Measurements from ENCODE around the gene SCAF1.

The SCAF1 gene

GRCh38 chr19:49699364-49699763 lies 57.4 kb downstream of the SCAF1 start:
- Histone ChIP-seq H3K9ac (ENCODE audit: low read length in 2 of 2) (no peak overlapping the region), H3K27me3 (ENCODE audit: control insufficient read depth in 1 of 2, insufficient read depth in 2 of 2, low read length in 2 of 2) (no peaks in the 10 kb centered on the region), H3K9me3 (ENCODE audit: control insufficient read depth in 2 of 2, low read length in 2 of 2) (no peaks in the 10 kb centered on the region), H3K27ac (ENCODE audit: low read length) (no peak overlapping the region), H3K4me3 (ENCODE audit: low read length in 2 of 2) (no peak overlapping the region), H3K4me1 (ENCODE audit: control insufficient read depth, insufficient read depth, low read length) (no peaks in the 10 kb centered on the region), H3K36me3 (ENCODE audit: control insufficient read depth in 2 of 2, insufficient read depth in 2 of 2, low read length in 2 of 2) (no peaks in the 10 kb centered on the region)

GRCh38 chr19:49700563-49700962 lies 58.6 kb downstream of the SCAF1 start:
- Histone ChIP-seq H3K36me3 (ENCODE audit: control insufficient read depth in 2 of 2, insufficient read depth in 2 of 2, low read length in 2 of 2) (no peaks in the 10 kb centered on the region), H3K27ac (ENCODE audit: low read length) (no peak overlapping the region), H3K4me3 (ENCODE audit: low read length in 2 of 2) (no peak overlapping the region), H3K9me3 (ENCODE audit: control insufficient read depth in 2 of 2, low read length in 2 of 2) (no peaks in the 10 kb centered on the region), H3K27me3 (ENCODE audit: control insufficient read depth in 1 of 2, insufficient read depth in 2 of 2, low read length in 2 of 2) (no peaks in the 10 kb centered on the region), H3K9ac (ENCODE audit: low read length in 2 of 2) (no peak overlapping the region), H3K4me1 (ENCODE audit: control insufficient read depth, insufficient read depth, low read length) (no peaks in the 10 kb centered on the region)

GRCh38 chr19:49701271-49701786 lies 59.3 kb downstream of the SCAF1 start:
- H3K4me1 ChIP-seq (ENCODE audit: control insufficient read depth, insufficient read depth, low read length) = no peaks in the 10 kb centered on the region
- H3K9ac ChIP-seq (ENCODE audit: low read length in 2 of 2) = no peak overlapping the region
- H3K9me3 ChIP-seq (ENCODE audit: control insufficient read depth in 2 of 2, low read length in 2 of 2) = no peaks in the 10 kb centered on the region
- no peaks in the 10 kb centered on the region for H3K27me3 ChIP-seq (ENCODE audit: control insufficient read depth in 1 of 2, insufficient read depth in 2 of 2, low read length in 2 of 2)
- no peak overlapping the region for H3K27ac ChIP-seq (ENCODE audit: low read length)
- no peak overlapping the region for H3K4me3 ChIP-seq (ENCODE audit: low read length in 2 of 2)
- no peaks in the 10 kb centered on the region for H3K36me3 ChIP-seq (ENCODE audit: control insufficient read depth in 2 of 2, insufficient read depth in 2 of 2, low read length in 2 of 2)

GRCh38 chr19:49704888-49705642 lies 63.1 kb downstream of the SCAF1 start:
- H3K36me3 ChIP-seq (ENCODE audit: control insufficient read depth in 2 of 2, insufficient read depth in 2 of 2, low read length in 2 of 2) = no peaks in the 10 kb centered on the region
- no peak overlapping the region for H3K27ac ChIP-seq (ENCODE audit: low read length)
- H3K9me3 ChIP-seq (ENCODE audit: control insufficient read depth in 2 of 2, low read length in 2 of 2) = no peaks in the 10 kb centered on the region
- no peak overlapping the region for H3K4me3 ChIP-seq (ENCODE audit: low read length in 2 of 2)
- no peaks in the 10 kb centered on the region for H3K27me3 ChIP-seq (ENCODE audit: control insufficient read depth in 1 of 2, insufficient read depth in 2 of 2, low read length in 2 of 2)
- no peaks in the 10 kb centered on the region for H3K4me1 ChIP-seq (ENCODE audit: control insufficient read depth, insufficient read depth, low read length)
- H3K9ac ChIP-seq (ENCODE audit: low read length in 2 of 2) = no peak overlapping the region

- Histone ChIP-seq H3K4me3 (ENCODE audit: low read length in 2 of 2) (no peak overlapping the region), H3K36me3 (ENCODE audit: control insufficient read depth in 2 of 2, insufficient read depth in 2 of 2, low read length in 2 of 2) (peaks cover 0 to 3% of the 10 kb centered on the region in 2 donors), H3K4me1 (ENCODE audit: control insufficient read depth, insufficient read depth, low read length) (no peaks in the 10 kb centered on the region), H3K9me3 (ENCODE audit: control insufficient read depth in 2 of 2, low read length in 2 of 2) (no peaks in the 10 kb centered on the region), H3K27ac (ENCODE audit: low read length) (no peak overlapping the region), H3K9ac (ENCODE audit: low read length in 2 of 2) (no peak overlapping the region), H3K27me3 (ENCODE audit: control insufficient read depth in 1 of 2, insufficient read depth in 2 of 2, low read length in 2 of 2) (peaks cover 0 to 2% of the 10 kb centered on the region in 2 donors)
Measured at GRCh38 chr19:49705919-49706318, 63.9 kb downstream of the SCAF1 start.

Measured in stomach smooth muscle (tissue), 2 donors.